Nephron progenitor cell (in vitro differentiated cells): Measurements from ENCODE around the gene AFF2.

ENCODE experiments used
- DNase-seq: peaks from one replicate; pipeline ENCODE4 v3.0.0; 2021
- H3K27ac Mint-ChIP-seq: 2 replicates; pipeline ENCODE4 v1.8.0; 2021; ENCODE audit warnings: mild to moderate bottlenecking, moderate library complexity, mixed read lengths
- H3K27me3 Mint-ChIP-seq: 2 replicates; pipeline ENCODE4 v1.8.0; 2021; ENCODE audit warnings: mild to moderate bottlenecking, low read depth, mixed read lengths; ENCODE audit not compliant: poor library complexity
- H3K36me3 Mint-ChIP-seq: 2 replicates; pipeline ENCODE4 v1.8.0; 2021; ENCODE audit warnings: low read depth, mixed read lengths
- H3K4me1 Mint-ChIP-seq: 2 replicates; pipeline ENCODE4 v1.8.0; 2021; ENCODE audit warnings: mixed read lengths
- H3K4me3 Mint-ChIP-seq: 2 replicates; pipeline ENCODE4 v1.8.0; 2021; ENCODE audit warnings: mild to moderate bottlenecking, moderate library complexity, mixed read lengths
- H3K9me3 Mint-ChIP-seq: 2 replicates; pipeline ENCODE4 v1.8.0; 2021; ENCODE audit warnings: mild to moderate bottlenecking, moderate library complexity, mixed read lengths
- TF ChIP-seq, protein P1 (sequence below): fragments of 200-600 bp; sonication (generic); IDR thresholded peaks from 2 replicates; pipeline ENCODE4 v1.5.0; 2021; ENCODE audit warnings: antibody characterized with exemption

The AFF2 gene

DNA sequence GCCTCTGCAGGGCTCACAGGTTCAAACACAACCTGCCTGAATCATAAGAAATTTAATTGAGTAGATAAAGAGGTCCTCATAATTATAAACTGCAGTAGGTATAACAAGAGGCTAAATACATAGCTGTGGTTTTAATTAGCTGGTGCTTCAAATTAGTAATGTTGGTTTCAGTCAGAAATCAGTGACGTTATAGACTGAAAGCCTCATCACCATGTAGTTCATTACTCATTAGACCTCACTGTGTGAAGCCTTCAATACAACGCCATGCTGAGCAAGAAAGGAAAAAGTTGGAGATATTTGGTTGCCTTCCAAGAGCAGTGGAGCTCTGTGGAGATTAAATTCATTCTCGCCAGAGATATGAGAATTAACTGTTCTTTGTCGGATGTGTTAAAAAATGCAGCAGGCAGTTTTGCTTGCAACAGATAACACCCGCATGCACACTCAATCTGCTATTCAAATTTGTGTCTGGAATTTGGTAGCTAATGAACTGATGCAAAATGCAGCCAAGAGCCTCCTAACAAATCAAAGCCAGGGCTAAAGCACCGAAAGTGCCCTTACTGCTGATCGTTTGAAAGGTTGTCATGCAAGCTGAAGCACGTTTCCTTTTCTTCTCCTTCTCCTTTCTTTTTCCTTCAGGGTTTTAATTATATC, 148.9 kb downstream of the AFF2 start:
- Mint-ChIP-seq H3K36me3 (peaks cover 13% of the 10 kb centered on the region), H3K4me1 (no peaks in the 10 kb centered on the region), H3K27ac (no peak overlapping the region), H3K9me3 (peaks cover 47% of the 10 kb centered on the region), H3K27me3 (no peaks in the 10 kb centered on the region), H3K4me3 (no peak overlapping the region)
- no peak for DNase-seq
- TF ChIP-seq, protein P1, sequence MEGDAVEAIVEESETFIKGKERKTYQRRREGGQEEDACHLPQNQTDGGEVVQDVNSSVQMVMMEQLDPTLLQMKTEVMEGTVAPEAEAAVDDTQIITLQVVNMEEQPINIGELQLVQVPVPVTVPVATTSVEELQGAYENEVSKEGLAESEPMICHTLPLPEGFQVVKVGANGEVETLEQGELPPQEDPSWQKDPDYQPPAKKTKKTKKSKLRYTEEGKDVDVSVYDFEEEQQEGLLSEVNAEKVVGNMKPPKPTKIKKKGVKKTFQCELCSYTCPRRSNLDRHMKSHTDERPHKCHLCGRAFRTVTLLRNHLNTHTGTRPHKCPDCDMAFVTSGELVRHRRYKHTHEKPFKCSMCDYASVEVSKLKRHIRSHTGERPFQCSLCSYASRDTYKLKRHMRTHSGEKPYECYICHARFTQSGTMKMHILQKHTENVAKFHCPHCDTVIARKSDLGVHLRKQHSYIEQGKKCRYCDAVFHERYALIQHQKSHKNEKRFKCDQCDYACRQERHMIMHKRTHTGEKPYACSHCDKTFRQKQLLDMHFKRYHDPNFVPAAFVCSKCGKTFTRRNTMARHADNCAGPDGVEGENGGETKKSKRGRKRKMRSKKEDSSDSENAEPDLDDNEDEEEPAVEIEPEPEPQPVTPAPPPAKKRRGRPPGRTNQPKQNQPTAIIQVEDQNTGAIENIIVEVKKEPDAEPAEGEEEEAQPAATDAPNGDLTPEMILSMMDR = no peak

DNA sequence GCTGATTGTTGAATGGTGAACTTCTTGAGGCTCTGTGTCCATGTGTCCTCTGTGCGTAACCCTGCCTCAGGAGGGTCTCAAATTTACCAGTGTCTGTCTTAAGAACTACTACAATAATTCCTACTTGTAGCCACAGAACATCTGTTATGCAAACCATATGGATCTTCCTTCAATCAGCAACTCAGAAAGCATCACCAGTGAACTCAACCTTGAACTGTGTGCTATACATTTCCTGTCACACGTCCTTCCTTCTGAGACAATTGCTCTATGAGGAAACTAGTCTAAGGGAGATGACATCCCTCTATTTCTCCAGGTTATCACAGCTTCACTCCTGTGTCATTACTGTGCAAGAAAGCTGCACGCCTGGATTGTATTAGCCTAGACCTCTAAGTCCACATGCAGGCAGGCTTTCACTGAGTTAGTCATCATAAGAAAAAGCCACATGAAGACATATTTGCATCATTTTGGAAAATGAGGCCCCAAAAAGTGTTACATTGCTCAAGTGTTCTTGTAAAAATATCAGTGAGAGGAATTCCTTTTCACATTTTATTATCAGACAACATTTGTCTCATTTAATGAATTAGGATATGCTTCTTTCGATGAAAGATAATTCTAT, 157.8 kb downstream of the AFF2 start:
- Mint-ChIP-seq H3K4me3 (no peak overlapping the region), H3K36me3 (peaks cover 25% of the 10 kb centered on the region), H3K27me3 (peaks cover 3% of the 10 kb centered on the region), H3K4me1 (no peaks in the 10 kb centered on the region), H3K9me3 (peaks cover 33% of the 10 kb centered on the region), H3K27ac (no peak overlapping the region)
- no peak for DNase-seq
- TF ChIP-seq, protein P1 = no peak

DNA sequence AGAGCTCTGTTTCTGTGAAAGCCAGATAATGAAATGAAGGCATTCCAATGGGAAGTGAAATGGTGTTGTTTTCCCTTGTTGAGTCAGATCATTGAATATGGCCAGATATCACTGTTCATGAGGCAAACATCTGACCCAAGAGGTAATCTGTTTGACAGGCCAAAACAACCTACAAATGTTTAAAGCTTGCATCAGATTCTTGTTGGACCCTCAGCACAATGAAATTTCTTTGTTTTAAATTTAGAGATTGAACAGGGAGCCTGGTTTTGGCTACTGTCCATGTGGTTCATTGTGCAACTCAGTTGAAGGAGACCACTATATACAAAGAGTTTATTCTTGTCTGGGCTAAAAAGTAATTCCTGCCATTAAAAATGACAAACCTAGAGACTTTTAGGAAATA, 159.1 kb downstream of the AFF2 start:
- Mint-ChIP-seq H3K4me1 (no peaks in the 10 kb centered on the region), H3K9me3 (peaks cover 29% of the 10 kb centered on the region), H3K27me3 (peaks cover 5% of the 10 kb centered on the region), H3K36me3 (peaks cover 28% of the 10 kb centered on the region), H3K4me3 (no peak overlapping the region), H3K27ac (no peak overlapping the region)
- DNase-seq = no peak
- TF ChIP-seq, protein P1 = no peak

DNA sequence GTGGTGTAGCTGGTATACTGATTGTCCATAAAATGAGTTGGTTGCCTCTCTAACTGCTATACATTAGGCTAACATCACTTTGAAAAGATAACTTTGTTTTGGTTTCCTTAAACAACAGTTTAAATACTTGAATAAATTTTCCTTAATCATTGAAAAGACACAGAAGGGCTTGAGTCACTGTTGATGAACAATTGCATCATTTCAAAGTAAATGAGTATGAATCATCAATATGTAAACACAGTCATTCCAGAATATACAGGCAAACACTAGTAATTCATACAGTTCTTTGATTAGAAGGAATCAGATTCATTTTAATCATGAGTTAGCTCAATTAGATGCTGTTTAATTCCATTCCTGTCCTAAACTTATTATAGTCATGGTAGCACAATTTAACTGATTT, 160.6 kb downstream of the AFF2 start:
- Mint-ChIP-seq H3K4me3 (no peak overlapping the region), H3K9me3 (peaks cover 41% of the 10 kb centered on the region)

DNA sequence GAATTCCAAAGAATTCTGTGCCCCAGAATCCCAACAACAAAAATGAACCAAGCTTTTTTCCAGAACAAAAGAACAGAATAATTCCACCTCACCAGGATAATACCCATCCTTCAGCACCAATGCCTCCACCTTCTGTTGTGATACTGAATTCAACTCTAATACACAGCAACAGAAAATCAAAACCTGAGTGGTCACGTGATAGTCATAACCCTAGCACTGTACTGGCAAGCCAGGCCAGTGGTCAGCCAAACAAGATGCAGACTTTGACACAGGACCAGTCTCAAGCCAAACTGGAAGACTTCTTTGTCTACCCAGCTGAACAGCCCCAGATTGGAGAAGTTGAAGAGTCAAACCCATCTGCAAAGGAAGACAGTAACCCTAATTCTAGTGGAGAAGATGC, 161.6 kb downstream of the AFF2 start:
- Mint-ChIP-seq H3K4me3 (no peak overlapping the region), H3K4me1 (no peaks in the 10 kb centered on the region), H3K36me3 (peaks cover 39% of the 10 kb centered on the region), H3K27me3 (peaks cover 3% of the 10 kb centered on the region), H3K27ac (no peak overlapping the region), H3K9me3 (peaks cover 47% of the 10 kb centered on the region)
- no peak for DNase-seq
- TF ChIP-seq, protein P1 = no peak

More for the DNA sequence above, 160.6 kb downstream of the AFF2 start:
- Mint-ChIP-seq H3K27ac (no peak overlapping the region), H3K4me1 (no peaks in the 10 kb centered on the region), H3K36me3 (peaks cover 36% of the 10 kb centered on the region), H3K27me3 (peaks cover 3% of the 10 kb centered on the region)
- no peak for DNase-seq
- TF ChIP-seq, protein P1 = no peak

DNA sequence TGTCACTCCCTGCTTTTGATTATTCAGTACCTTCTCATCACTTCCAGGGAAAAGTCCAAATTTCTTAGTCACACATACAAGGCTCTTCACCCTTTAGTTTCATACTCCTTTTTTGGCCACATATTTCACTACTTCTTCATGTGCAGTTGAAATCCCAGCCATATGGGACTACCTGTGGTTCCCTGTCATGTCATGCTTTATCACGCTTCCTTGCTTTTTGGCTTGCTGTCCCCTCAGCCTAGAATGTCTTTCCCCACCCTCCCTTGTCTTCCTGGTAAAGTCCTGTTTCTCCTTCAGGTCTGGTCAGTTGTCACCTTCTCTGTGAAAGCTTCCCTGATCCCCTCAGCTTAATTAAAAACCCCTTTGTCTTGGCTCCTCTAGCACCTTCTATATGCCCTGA, 163.8 kb downstream of the AFF2 start:
- no peaks in the 10 kb centered on the region for H3K4me1 Mint-ChIP-seq
- TF ChIP-seq, protein P1 = no peak
- H3K36me3 Mint-ChIP-seq = peaks cover 61% of the 10 kb centered on the region
- H3K4me3 Mint-ChIP-seq = no peak overlapping the region
- H3K27ac Mint-ChIP-seq = no peak overlapping the region
- DNase-seq = no peak
- peaks cover 3% of the 10 kb centered on the region for H3K27me3 Mint-ChIP-seq
- H3K9me3 Mint-ChIP-seq = peaks cover 62% of the 10 kb centered on the region
